ENCODE data around the gene ARL16.
A peak's percentile ranks its signal among the peaks of the same experiment; 100 is the strongest.

ARL16 gene

DNA sequence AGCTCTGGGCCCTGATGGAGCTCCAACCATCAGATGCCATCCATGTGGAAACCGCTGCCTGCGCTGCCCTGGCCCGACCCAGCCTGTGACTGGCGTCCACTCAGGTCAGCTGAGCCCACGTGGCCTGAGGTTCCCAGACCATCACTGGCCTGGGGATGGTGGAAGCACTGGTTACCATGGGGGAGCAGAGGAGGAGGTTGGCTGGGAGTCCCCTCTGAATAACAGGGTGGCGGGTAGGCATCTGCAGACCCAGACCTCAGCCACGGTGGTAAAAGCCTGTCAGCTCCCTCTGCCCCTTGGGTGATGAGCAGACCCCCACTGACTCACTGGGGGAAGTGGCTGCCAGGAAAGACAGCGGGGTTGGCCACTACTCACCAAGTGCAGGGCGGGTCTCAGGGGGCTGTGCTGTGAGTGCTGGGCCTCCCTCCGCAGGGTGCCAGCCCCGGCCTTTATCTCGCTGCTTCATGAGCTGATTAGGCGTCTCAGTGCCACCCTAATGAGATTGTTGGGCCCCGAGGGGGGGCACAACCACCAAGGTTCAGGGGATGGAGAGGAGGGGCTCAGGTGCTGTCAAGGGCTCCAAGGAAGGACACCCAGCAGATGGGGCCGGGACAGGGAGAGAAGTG, 27.4 kb downstream of the ARL16 start, which contains the start of gene PDE6G:
TSS of gene PDE6G (minus strand) at position 425 of the 626 bp plus-strand sequence. CDS start 3,237 bp downstream, outside the sequence.
- no peak for DNase-seq (ENCODE audit: low read depth)
- no peak within 1 kb of the TSS for H3K4me3 ChIP-seq (replicated peaks; ENCODE audit: low read depth, low read length)
- TF ChIP-seq, protein P1, sequence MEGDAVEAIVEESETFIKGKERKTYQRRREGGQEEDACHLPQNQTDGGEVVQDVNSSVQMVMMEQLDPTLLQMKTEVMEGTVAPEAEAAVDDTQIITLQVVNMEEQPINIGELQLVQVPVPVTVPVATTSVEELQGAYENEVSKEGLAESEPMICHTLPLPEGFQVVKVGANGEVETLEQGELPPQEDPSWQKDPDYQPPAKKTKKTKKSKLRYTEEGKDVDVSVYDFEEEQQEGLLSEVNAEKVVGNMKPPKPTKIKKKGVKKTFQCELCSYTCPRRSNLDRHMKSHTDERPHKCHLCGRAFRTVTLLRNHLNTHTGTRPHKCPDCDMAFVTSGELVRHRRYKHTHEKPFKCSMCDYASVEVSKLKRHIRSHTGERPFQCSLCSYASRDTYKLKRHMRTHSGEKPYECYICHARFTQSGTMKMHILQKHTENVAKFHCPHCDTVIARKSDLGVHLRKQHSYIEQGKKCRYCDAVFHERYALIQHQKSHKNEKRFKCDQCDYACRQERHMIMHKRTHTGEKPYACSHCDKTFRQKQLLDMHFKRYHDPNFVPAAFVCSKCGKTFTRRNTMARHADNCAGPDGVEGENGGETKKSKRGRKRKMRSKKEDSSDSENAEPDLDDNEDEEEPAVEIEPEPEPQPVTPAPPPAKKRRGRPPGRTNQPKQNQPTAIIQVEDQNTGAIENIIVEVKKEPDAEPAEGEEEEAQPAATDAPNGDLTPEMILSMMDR (IDR thresholded peaks at IDR 0.05; ENCODE audit: low read length, missing control alignments) = no peak

DNA sequence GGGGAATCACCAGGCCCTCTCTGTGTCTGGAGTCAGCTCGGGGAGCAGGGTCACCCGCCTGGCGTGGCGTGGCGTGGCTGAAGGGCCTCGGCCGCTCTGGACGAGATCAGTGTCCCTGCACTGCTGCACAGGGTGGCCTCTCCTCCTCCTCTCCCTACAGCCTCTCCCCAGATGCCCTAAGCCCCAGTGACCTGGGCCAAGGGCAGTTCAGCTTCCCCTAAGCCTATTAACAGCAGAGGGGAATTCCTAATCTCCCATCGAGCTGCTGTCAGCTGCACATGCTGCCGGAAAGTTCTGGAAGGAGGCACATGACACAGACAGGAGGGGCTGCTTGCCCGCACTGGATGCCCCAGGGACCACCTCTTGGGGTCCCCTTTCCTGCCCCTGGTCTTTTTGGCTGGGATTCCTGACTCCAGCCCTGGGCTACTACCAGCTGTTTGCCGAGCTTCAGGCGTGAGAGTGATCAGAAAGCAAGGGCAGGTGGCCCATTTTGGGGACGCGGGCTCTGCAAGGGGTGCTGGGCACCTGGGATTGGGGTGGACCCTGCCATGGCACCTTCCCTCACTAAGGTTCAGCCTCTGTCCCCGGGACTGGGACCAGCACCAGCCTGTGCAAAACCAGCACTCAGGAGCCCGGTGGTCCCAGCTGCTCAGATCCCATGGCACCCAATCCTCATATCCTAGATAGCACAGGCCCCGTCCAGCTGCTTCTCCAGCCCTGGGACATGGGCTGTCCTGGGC, 28.0 kb downstream of the ARL16 start:
- H3K4me3 ChIP-seq (replicated peaks; ENCODE audit: low read depth, low read length) = no peak overlapping the region
- TF ChIP-seq, protein P1 (IDR thresholded peaks at IDR 0.05; ENCODE audit: low read length, missing control alignments) = no peak
- DNase-seq (ENCODE audit: low read depth) = no peak

DNA sequence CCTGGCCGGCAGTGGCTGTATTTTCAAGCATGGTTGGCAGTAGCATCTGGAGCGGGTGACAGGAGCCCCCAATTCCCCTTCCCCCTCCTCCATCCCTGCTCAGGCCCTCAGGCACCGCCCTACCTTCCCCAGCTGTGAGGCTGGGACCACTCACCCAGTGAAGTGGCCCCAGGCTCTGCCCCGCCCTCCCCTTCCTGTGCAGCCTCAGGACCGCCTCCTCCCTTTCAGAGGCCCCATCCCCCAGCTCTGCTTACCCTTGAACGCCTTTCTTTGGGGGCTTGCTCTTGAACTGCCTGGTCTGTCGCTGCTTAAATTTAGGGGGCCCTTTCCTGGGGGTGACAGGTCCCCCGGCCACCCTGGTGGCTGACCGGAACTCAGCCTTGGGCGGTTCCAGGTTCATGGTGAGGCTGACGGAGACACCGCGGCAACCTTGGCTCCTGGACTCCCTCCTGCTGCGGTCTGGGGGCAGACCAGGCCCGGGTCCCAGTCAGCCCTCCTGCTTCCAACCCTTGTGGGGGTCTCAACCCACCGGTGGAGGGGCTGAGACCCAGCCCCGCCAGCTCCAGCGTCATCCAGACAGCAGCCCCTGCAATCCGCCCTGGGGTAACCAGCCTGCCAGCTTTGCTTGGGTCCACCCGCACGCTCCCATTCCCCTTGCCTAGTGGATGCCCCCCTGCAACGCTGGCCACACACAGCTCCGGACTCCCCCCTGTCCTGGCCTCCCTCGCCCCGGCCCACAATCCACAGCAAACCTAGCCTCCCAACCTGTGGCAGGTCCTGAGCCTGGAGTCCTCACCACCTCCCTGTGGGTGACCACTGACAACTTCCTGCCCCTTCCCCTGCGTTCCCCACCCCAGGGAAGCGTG, 30.5 kb downstream of the ARL16 start:
- TF ChIP-seq, protein P1 (IDR thresholded peaks at IDR 0.05; ENCODE audit: low read length, missing control alignments) = no peak
- H3K4me3 ChIP-seq (replicated peaks; ENCODE audit: low read depth, low read length) = no peak overlapping the region
- no peak for DNase-seq (ENCODE audit: low read depth)

DNA sequence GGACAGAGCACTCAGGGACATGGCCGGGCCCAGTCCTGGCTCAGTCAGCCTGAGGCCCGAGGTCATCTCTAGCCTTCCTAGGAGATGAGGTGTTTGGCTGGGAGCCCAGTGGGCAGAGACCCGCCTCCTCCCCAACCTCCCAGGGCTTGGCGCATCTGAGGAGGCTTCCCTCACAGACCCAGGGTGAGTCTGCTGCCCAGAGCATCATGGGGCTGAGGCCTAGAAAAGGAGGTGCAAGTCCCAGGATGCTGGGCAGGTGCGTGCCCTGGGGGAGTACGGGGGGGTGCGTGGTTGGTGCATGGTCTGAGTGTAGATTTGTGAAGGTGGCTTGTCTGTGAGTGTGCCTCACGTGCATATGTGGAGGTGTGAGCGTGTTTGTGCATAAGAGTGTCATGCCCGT, 31.9 kb downstream of the ARL16 start:
- H3K4me3 ChIP-seq (replicated peaks; ENCODE audit: low read depth, low read length) = no peak overlapping the region
- DNase-seq (ENCODE audit: low read depth) = peak; percentile 79
- TF ChIP-seq, protein P1 (IDR thresholded peaks at IDR 0.05; ENCODE audit: low read length, missing control alignments) = no peak

DNA sequence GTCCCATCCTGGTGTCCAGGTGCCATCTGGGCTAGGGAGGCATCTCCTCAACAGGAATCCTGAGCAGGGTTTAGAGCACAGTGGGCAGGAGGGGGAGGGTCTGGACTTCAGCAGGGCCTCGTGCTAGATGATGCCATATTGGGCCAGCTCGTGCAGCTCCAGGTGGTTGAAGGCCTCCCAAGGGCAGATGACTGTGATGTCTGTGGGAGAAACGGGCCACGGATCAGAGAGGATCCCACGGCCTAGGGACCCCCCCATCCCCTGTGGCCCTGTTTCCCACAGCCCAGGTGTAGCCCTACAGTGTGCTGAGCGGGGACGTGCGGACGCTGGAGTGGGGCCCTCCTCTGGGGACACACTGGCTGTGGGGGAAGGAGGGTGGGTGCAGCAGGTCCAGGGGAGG, 32.6 kb downstream of the ARL16 start:
- TF ChIP-seq, protein P1 (IDR thresholded peaks at IDR 0.05; ENCODE audit: low read length, missing control alignments) = no peak
- no peak for DNase-seq (ENCODE audit: low read depth)
- no peak overlapping the region for H3K4me3 ChIP-seq (replicated peaks; ENCODE audit: low read depth, low read length)

DNA sequence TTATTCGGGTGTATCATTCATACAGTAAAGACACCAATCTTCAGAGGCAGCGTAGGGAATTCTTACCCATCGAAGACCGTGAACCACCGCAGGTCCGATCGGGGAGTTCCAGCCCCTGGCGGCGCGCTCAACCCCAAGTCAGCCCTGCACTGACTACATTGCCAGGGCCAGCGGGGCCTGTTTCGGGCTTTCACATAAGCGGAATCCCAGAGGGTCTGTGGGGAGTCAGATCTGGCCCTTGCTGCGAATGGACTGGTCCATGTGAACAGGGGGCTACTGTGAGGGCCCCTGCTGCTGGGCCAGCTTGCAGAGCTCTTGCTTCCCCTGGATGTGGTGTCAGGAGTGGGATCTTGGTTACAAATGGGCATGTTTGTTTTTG, 34.9 kb downstream of the ARL16 start:
- TF ChIP-seq, protein P1 (IDR thresholded peaks at IDR 0.05; ENCODE audit: low read length, missing control alignments) = no peak
- no peak overlapping the region for H3K4me3 ChIP-seq (replicated peaks; ENCODE audit: low read depth, low read length)
- DNase-seq (ENCODE audit: low read depth) = no peak

Measured in fibroblast of pulmonary artery (primary cell).